Erythroblast (primary cell): ENCODE data around the gene COG5.

Experiments used
- GATA1 ChIP-seq: IDR thresholded peaks from 2 replicates; pipeline ENCODE4 v1.6.1; 2011; ENCODE audit warnings: low read depth, mild to moderate bottlenecking, control low read depth, low read length, moderate library complexity
- POLR2A ChIP-seq: IDR thresholded peaks from 2 replicates; pipeline ENCODE4 v1.6.1; 2011; ENCODE audit warnings: mild to moderate bottlenecking, low read length

- TF ChIP-seq POLR2A (no peak), GATA1 (no peak)
Observed at GRCh38 chr7:107230334-107230733, 333.4 kb downstream of the COG5 start.
